ENCODE data around the gene NECTIN2. TPM values are rescaled to one million over a fixed set of nuclear protein-coding genes. Genes with fewer than 3 reads are reported as not detected.
"Not testable (repeated sequence)": the region's sequence is repeated elsewhere in the genome, so short reads cannot be mapped to it uniquely, and the experiment has no call there.

NECTIN2 gene
- total RNA-seq, 1 donor from 2014 or later, result 264 TPM

- no peak overlapping the region for H3K4me3 ChIP-seq (ENCODE audit: low read depth, low read length)
- no peak for TF ChIP-seq CTCF (conservative IDR thresholded peaks at IDR 0.05; ENCODE audit: low read depth, low read length)
- no peak for DNase-seq (ENCODE audit: low read depth)
Observed at GRCh38 chr19:44887648-44888047, 41.6 kb downstream of the NECTIN2 start.

GRCh38 chr19:44888335-44888734 lies 42.2 kb downstream of the NECTIN2 start:
- H3K4me3 ChIP-seq (ENCODE audit: low read depth, low read length); DNase-seq (ENCODE audit: low read depth): not testable (repeated sequence)

- DNase-seq (ENCODE audit: low read depth), result peak; percentile 6
- H3K4me3 ChIP-seq (ENCODE audit: low read depth, low read length), result peak overlapping the region; percentile 59
- no peak for TF ChIP-seq CTCF (conservative IDR thresholded peaks at IDR 0.05; ENCODE audit: low read depth, low read length)
Observed at GRCh38 chr19:44889830-44890365, 43.8 kb downstream of the NECTIN2 start.

GRCh38 chr19:44890366-44891015 lies 44.4 kb downstream of the NECTIN2 start:
- peak overlapping the region; percentile 59 for H3K4me3 ChIP-seq (ENCODE audit: low read depth, low read length)
- TF ChIP-seq CTCF (conservative IDR thresholded peaks at IDR 0.05; ENCODE audit: low read depth, low read length), result no peak
- DNase-seq (ENCODE audit: low read depth), result peak; percentile 96

GRCh38 chr19:44891016-44891882 lies 45.2 kb downstream of the NECTIN2 start, which contains the start of gene TOMM40:
TSS of gene TOMM40 (plus strand) at chr19:44891254. CDS start at chr19:44891416, 162 bp downstream.
- no peak for DNase-seq (ENCODE audit: low read depth)
- H3K4me3 ChIP-seq (ENCODE audit: low read depth, low read length), result peak within 1 kb of the TSS; percentile 84
- TF ChIP-seq CTCF (conservative IDR thresholded peaks at IDR 0.05; ENCODE audit: low read depth, low read length), result no peak

- no peak overlapping the region for H3K4me3 ChIP-seq (ENCODE audit: low read depth, low read length)
- no peak for TF ChIP-seq CTCF (conservative IDR thresholded peaks at IDR 0.05; ENCODE audit: low read depth, low read length)
- no peak for DNase-seq (ENCODE audit: low read depth)
Observed at GRCh38 chr19:44892932-44893331, 46.8 kb downstream of the NECTIN2 start.

GRCh38 chr19:44893332-44894051 lies 47.4 kb downstream of the NECTIN2 start:
- TF ChIP-seq CTCF (conservative IDR thresholded peaks at IDR 0.05; ENCODE audit: low read depth, low read length), result no peak
- no peak for DNase-seq (ENCODE audit: low read depth)

More at GRCh38 chr19:44893332-44894051, 47.4 kb downstream of the NECTIN2 start:
- H3K4me3 ChIP-seq (ENCODE audit: low read depth, low read length), result no peak overlapping the region

All from epithelial cell of proximal tubule (primary cell).